Muscle layer of duodenum (tissue), 2 donors: ENCODE results near the gene GATAD2B.
"Not testable (repeated sequence)": the region's sequence is repeated elsewhere in the genome, so short reads cannot be mapped to it uniquely, and the experiment has no call there.

Experiments
- H3K27ac ChIP-seq: one replicate; pipeline ENCODE4 v1.7.0; 2013; ENCODE audit warnings: mild to moderate bottlenecking, low read length
- H3K27me3 ChIP-seq: one replicate; pipeline ENCODE4 v1.7.0; 2013; ENCODE audit warnings: low read depth, mild to moderate bottlenecking, control low read depth, low read length
- H3K36me3 ChIP-seq, 2 donors: one replicate each; pipeline ENCODE4 v1.7.0; 2013; ENCODE audit warnings: low read length in 2 of 2, control low read depth in 1 of 2, mild to moderate bottlenecking in 1 of 2; ENCODE audit not compliant: insufficient read depth in 2 of 2, control insufficient read depth in 1 of 2
- H3K4me1 ChIP-seq, 2 donors: one replicate each; pipeline ENCODE4 v1.7.0; 2013; ENCODE audit warnings: low read length in 2 of 2, mild to moderate bottlenecking in 2 of 2, control low read depth in 1 of 2, moderate library complexity in 1 of 2; ENCODE audit not compliant: insufficient read depth in 2 of 2, control insufficient read depth in 1 of 2
- H3K4me3 ChIP-seq, 2 donors: one replicate each; pipeline ENCODE4 v1.7.0; 2013; ENCODE audit warnings: low read length in 2 of 2, low read depth in 1 of 2, mild to moderate bottlenecking in 1 of 2
- H3K9me3 ChIP-seq, 2 donors: one replicate each; pipeline ENCODE4 v1.7.0; 2013; ENCODE audit warnings: low read length in 2 of 2, control low read depth in 1 of 2, mild to moderate bottlenecking in 1 of 2; ENCODE audit not compliant: control insufficient read depth in 1 of 2
- donor health status: healthy.

The GATAD2B gene

GRCh38 chr1:153848805-153849204 is 74.0 kb downstream of the GATAD2B start:
- no peak overlapping the region for H3K4me3 ChIP-seq
- H3K27me3 ChIP-seq = no peaks in the 10 kb centered on the region
- no peaks in the 10 kb centered on the region for H3K9me3 ChIP-seq
- H3K36me3 ChIP-seq = no peaks in the 10 kb centered on the region
- no peak overlapping the region for H3K27ac ChIP-seq
- H3K4me1 ChIP-seq = no peaks in the 10 kb centered on the region

- Histone ChIP-seq H3K36me3 (no peaks in the 10 kb centered on the region), H3K4me1 (no peaks in the 10 kb centered on the region)
These were observed 77.6 kb downstream of the GATAD2B start for GRCh38 chr1:153845158-153845557.

GRCh38 chr1:153844349-153844748 is 78.4 kb downstream of the GATAD2B start:
- H3K4me1 ChIP-seq, H3K27me3 ChIP-seq, H3K9me3 ChIP-seq, H3K36me3 ChIP-seq, H3K27ac ChIP-seq, H3K4me3 ChIP-seq: not testable (repeated sequence)

More at GRCh38 chr1:153845158-153845557, 77.6 kb downstream of the GATAD2B start:
- H3K27me3 ChIP-seq = no peaks in the 10 kb centered on the region
- H3K9me3 ChIP-seq = no peaks in the 10 kb centered on the region
- H3K4me3 ChIP-seq = no peak overlapping the region
- no peak overlapping the region for H3K27ac ChIP-seq

GRCh38 chr1:153842006-153842471 is 80.7 kb downstream of the GATAD2B start:
- H3K27me3 ChIP-seq = no peaks in the 10 kb centered on the region
- H3K4me3 ChIP-seq = no peak overlapping the region
- no peaks in the 10 kb centered on the region for H3K9me3 ChIP-seq
- H3K27ac ChIP-seq = no peak overlapping the region
- no peaks in the 10 kb centered on the region for H3K36me3 ChIP-seq
- H3K4me1 ChIP-seq = no peaks in the 10 kb centered on the region

- Histone ChIP-seq H3K9me3 (no peaks in the 10 kb centered on the region), H3K4me1 (no peaks in the 10 kb centered on the region), H3K27me3 (no peaks in the 10 kb centered on the region), H3K27ac (no peak overlapping the region), H3K36me3 (no peaks in the 10 kb centered on the region), H3K4me3 (no peak overlapping the region)
These were observed 81.2 kb downstream of the GATAD2B start for GRCh38 chr1:153841463-153841994.

GRCh38 chr1:153840774-153841173 is 82.0 kb downstream of the GATAD2B start:
- not testable (repeated sequence) for H3K9me3 ChIP-seq, H3K36me3 ChIP-seq, H3K4me3 ChIP-seq, H3K27ac ChIP-seq, H3K4me1 ChIP-seq, H3K27me3 ChIP-seq

GRCh38 chr1:153833968-153834367 is 88.8 kb downstream of the GATAD2B start:
- H3K27me3 ChIP-seq, H3K36me3 ChIP-seq, H3K9me3 ChIP-seq, H3K4me1 ChIP-seq, H3K27ac ChIP-seq, H3K4me3 ChIP-seq: not testable (repeated sequence)

GRCh38 chr1:153833171-153833570 is 89.6 kb downstream of the GATAD2B start:
- Histone ChIP-seq H3K9me3 (no peaks in the 10 kb centered on the region), H3K36me3 (peaks cover 1 to 2% of the 10 kb centered on the region in 2 donors), H3K4me1 (no peaks in the 10 kb centered on the region), H3K27me3 (no peaks in the 10 kb centered on the region), H3K4me3 (no peak overlapping the region), H3K27ac (no peak overlapping the region)

- Histone ChIP-seq H3K4me1 (no peaks in the 10 kb centered on the region), H3K27ac (no peak overlapping the region)
These were observed 90.5 kb downstream of the GATAD2B start for GRCh38 chr1:153832293-153832692.

GRCh38 chr1:153831026-153831425 is 91.7 kb downstream of the GATAD2B start:
- H3K4me3 ChIP-seq = no peak overlapping the region
- H3K36me3 ChIP-seq = peaks cover 14 to 17% of the 10 kb centered on the region in 2 donors
- H3K27me3 ChIP-seq = no peaks in the 10 kb centered on the region
- no peak overlapping the region for H3K27ac ChIP-seq
- no peaks in the 10 kb centered on the region for H3K9me3 ChIP-seq
- no peaks in the 10 kb centered on the region for H3K4me1 ChIP-seq

More at GRCh38 chr1:153832293-153832692, 90.5 kb downstream of the GATAD2B start:
- Histone ChIP-seq H3K36me3 (peaks cover 10 to 11% of the 10 kb centered on the region in 2 donors), H3K27me3 (no peaks in the 10 kb centered on the region), H3K9me3 (no peaks in the 10 kb centered on the region), H3K4me3 (no peak overlapping the region)

GRCh38 chr1:153827168-153827964 is 95.4 kb downstream of the GATAD2B start:
- no peak overlapping the region for H3K4me3 ChIP-seq
- H3K27ac ChIP-seq = no peak overlapping the region
- H3K9me3 ChIP-seq = no peaks in the 10 kb centered on the region
- H3K27me3 ChIP-seq = no peaks in the 10 kb centered on the region
- H3K36me3 ChIP-seq = peaks cover 14 to 21% of the 10 kb centered on the region in 2 donors
- peaks cover 0 to 7% of the 10 kb centered on the region in 2 donors for H3K4me1 ChIP-seq
